ENCODE results near the gene ACOX1.
"Not testable (repeated sequence)": the region's sequence is repeated elsewhere in the genome, so short reads cannot be mapped to it uniquely, and the experiment has no call there.

ACOX1 gene

DNA sequence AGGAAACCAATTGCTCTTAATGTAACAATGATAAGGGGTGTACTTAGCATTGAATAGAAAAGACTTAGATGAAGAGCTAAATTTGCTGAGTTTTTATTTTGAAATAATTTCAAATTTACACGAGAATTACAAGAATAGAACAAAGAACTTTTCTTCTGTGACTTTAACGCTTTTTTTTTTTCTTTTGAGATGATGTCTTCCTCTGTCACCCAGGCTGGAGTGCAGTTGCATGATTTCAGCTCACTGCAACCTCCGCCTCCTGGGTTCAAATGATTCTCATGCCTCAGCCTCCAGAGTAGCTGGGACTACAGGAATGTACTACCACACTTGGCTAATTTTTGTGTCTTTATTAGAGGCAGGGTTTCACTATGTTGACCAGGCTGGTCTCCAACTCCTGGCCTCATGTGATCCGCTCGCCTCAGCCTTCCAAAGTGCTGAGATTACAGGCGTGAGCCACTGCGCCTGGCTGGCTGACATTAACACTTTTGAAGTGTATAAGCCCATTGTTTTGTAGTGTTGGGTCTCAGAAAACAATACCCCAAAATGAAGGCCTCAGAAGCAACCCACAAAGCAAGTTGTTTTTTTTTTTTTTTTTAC, 2.2 kb upstream of the ACOX1 start:
- DNase-seq (ENCODE audit: low read depth in 2 of 2): no peak

DNA sequence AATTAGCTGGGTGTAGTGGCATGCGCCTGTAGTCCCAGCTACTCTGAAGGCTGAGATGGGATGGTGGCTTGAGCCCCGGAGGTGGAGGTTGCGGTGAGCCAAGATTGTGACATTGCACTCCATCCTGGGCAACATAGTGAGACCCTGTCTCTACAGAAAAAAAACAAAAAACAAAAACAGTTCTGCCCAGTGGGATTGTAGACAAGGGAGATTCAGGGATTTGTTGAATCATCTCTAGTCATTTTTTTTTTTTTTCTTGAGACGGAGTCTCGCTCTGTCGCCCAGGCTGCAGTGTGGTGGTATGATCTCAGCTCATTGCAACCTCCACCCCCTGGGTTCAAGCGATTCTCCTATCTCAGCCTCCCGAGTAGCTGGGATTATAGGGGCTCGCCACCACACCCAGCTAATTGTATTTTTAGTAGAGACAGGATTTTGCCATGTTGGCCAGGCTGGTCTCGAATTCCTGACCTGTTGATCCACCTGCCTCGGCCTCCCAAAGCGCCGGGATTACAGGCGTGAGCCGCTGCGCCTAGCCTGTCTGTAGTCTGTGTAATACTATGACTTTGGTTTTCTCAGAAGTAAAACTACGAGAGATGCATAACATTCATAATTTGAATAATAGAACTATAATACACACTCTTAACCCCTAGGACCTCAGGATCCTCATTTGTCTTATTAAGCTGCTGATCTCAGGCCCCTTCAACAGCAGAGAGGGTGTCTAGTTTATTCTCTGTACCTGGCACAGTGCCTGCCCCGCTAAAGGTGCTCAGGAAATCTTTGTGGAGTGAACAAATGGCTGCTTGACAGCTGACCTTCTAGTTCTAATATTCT, 1.4 kb upstream of the ACOX1 start:
- DNase-seq (ENCODE audit: low read depth in 2 of 2): no peak

DNA sequence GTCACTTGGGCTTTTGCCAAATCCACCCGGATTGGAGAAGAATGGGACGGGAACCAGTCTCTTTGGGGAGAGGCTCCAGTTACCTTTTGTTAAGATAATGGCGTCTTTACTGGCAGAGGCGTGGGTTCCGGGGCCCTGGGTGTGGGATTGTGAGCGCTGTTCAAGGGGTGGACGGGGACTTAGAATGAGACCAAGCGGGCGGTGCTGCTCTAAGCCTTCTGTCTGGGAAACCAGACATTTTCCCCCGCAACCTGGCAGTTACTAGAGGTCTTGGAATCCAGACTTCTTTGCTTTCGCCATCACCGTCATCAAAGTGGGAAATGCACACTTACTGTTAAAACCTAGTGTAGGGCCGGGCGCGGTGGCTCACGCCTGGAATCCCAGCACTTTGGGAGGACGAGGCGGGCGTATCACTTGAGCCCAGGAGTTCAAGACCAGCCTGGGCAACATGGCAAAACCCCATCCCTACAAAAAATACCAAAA, 780 bp upstream of the ACOX1 start:
- DNase-seq (ENCODE audit: low read depth in 2 of 2): no peak

GRCh38 chr17:75976175-75976848, 2.7 kb downstream of the ACOX1 start:
- no peak for DNase-seq (ENCODE audit: low read depth in 2 of 2)

- DNase-seq (ENCODE audit: low read depth in 2 of 2): no peak
Observed at GRCh38 chr17:75975757-75976174, 3.2 kb downstream of the ACOX1 start.

GRCh38 chr17:75975187-75975586, 3.8 kb downstream of the ACOX1 start:
- DNase-seq (ENCODE audit: low read depth in 2 of 2): not testable (repeated sequence)

DNA sequence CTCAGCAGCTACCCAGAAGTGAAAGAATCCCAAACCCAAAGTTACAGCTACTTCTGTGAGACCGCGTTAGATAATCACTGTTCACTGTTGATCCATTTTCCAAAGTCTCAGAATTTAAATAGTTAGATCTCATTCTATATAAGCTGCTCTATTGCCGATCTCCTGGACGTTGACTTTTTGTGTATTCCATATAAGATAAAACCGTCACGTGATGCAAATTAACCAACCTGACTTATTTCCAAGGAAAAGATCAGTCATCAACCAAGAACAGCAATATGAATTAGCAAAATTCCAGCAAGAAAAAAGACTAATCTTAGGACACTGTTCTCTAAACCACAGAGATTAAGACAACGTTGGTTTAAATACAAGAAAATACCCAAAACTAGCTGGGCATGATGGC, 8.3 kb downstream of the ACOX1 start:
- DNase-seq (ENCODE audit: low read depth in 2 of 2): no peak

DNA sequence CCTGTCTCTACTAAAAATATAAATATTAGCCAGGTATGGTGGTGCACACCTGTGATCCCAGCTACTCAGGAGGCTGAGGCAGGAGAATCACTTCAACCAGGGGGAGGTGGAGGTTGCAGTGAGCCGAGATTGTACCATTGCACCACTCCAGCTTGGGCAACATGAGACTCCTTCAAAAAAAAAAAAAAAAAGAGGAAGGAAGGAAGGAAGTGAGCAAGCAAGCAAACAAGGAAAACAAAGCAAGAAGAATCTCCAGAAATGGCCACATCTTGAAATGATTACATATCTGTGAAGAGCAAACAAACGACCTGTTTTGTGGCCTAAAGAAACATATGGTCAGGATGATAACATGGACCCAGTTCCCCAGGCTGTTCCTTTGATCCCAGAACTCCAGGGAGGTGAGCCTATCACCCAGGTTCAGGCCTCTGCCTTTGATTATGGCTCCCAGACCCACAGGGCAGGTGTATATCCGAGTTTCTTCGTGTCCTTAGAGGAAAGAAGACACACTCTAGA, 8.9 kb downstream of the ACOX1 start:
- DNase-seq (ENCODE audit: low read depth in 2 of 2): no peak

DNA sequence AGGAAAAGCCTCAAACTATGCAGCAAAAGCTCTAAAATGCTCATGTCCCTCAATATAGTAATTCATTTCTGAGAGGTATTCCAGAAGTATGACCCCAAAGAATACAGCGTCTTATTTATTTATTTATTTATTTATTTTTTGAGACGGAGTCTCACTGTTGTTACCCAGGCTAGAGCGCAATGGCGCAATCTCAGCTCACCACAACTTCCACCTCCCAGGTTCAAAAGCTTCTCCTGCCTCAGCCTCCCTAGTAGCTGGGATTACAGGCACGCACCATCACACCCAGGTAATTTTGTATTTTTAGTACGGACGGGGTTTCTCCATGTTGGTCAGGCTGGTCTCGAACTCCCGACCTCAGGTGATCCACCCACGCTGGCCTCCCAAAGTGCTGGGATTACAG, 9.9 kb downstream of the ACOX1 start:
- not testable (repeated sequence) for DNase-seq (ENCODE audit: low read depth in 2 of 2)

- DNase-seq (ENCODE audit: low read depth in 2 of 2): no peak
Observed at GRCh38 chr17:75965468-75965867, 13.5 kb downstream of the ACOX1 start.

- no peak for DNase-seq (ENCODE audit: low read depth in 2 of 2)
Observed at GRCh38 chr17:75959839-75960511, 19.0 kb downstream of the ACOX1 start.

GRCh38 chr17:75959051-75959838, 19.7 kb downstream of the ACOX1 start:
- no peak for DNase-seq (ENCODE audit: low read depth in 2 of 2)

DNA sequence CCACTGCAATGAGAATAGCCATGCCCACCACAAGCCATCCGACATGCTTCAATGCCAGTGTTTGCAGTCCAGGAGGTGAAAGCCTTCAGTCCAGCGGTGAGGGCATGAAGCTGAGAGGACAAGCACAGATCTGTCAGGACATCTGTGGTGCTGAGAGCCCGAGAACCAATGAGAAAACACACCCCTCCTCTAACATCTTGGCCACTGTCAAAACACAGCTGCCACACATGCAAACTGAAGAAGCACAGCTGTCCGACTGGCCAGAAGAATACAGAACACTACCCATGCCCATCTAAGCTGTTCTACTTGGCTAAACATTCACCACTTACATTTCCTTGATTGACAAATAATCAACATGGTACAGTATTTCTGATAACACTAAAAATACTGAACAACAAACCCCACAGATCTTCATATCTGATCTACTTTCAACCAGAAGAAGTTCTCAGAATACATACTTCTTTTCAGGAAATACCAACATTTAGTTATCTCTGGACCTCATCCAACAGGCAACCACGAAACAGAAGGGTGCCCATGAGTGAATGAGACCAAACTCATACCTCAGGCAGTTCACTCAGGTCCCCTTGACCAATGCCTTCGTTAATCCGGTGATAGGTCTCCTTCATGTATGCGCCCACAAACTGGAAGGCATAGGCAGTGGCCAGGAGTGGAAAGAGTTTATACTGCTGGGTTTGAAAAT, 28.0 kb downstream of the ACOX1 start:
- DNase-seq (ENCODE audit: low read depth in 2 of 2): no peak

- no peak for DNase-seq (ENCODE audit: low read depth in 2 of 2)
Observed at GRCh38 chr17:75950421-75950820, 28.5 kb downstream of the ACOX1 start.

GRCh38 chr17:75945211-75945610, 33.8 kb downstream of the ACOX1 start:
- DNase-seq (ENCODE audit: low read depth in 2 of 2): no peak

DNA sequence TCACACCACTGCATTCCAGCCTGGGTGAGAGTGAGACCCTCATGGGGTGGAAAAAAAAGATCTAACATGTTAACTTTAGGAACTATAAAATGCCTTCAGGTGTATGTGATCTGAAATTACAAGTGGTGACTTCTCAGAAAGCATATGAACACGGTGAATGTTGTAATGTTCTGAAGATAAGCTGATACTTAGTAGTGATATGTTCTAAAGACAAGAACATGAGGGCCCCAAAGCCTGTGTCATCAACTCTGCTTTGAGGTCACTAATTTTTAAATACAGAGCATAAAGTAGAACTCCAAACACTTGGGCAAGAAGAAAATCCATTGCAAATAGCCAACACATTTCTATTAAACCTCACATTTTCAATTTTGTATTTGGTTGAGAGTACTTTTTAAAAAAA, 35.5 kb downstream of the ACOX1 start:
- DNase-seq (ENCODE audit: low read depth in 2 of 2): no peak

DNA sequence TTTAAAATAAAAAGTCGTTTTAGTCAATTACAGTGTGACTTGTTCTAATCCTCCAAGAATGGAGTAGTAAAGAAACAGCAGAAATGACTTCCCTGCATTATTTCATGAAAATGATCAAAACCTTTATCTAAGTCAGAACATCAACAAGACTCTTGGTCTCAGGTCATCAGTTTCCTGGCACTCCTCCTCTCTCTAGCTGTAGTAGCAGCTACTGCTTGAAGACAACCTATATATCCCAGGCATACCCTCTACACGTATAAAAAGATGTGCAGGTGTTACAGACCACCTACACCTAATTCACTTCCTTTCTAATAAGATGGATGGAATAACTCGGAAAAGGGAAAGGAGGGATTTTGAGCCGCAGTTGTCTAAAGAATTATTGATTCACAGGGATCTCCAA, 36.5 kb downstream of the ACOX1 start:
- DNase-seq (ENCODE audit: low read depth in 2 of 2): no peak

DNA sequence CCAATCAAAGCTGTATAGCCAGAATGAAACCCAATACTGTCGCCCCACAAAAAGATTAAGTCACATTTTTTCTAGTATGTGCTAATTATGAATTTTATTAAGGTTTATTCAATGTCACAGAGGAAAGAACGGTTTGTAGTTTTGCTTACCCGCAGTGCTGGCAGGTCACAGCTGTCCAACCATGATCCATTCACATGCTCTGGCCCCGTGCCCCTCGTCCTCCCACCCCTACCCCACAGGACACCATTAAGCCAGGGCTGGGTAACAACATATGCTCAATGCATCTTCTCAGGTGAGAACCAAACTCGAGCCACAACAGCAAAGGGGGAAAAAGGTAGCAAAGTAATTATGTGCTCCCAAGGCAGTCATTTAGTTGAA, 37.5 kb downstream of the ACOX1 start:
- no peak for DNase-seq (ENCODE audit: low read depth in 2 of 2)

GRCh38 chr17:75940727-75941441, 38.1 kb downstream of the ACOX1 start, which contains the start of gene FBF1:
Gene FBF1 (minus strand): TSS chr17:75941042. CDS start chr17:75938149, 2,893 bp downstream.
- peak; percentile 77 for DNase-seq (ENCODE audit: low read depth in 2 of 2)

GRCh38 chr17:75937652-75938051, 41.3 kb downstream of the ACOX1 start:
- no peak for DNase-seq (ENCODE audit: low read depth in 2 of 2)
